GM21367 (cell line): ENCODE measurements around the gene PTH1R.
A peak's percentile ranks its signal among the peaks of the same experiment; 100 is the strongest.

Experiments
- ATAC-seq: cut with Tn5 transposase; IDR thresholded peaks from one replicate; pipeline ENCODE4 v1.9.1; 2021; ENCODE audit not compliant: unreplicated experiment

PTH1R gene

GRCh38 chr3:46877406-46878125, at the start of gene PTH1R:
PTH1R (plus strand) TSS chr3:46877721; CDS start chr3:46883560, 5,839 bp downstream.
- no peak for ATAC-seq

- ATAC-seq, result no peak
Measured at GRCh38 chr3:46829699-46830208, 47.8 kb upstream of the PTH1R start.

GRCh38 chr3:46830801-46831200, 46.7 kb upstream of the PTH1R start:
- no peak for ATAC-seq

- ATAC-seq, result no peak
Measured at GRCh38 chr3:46831316-46831715, 46.2 kb upstream of the PTH1R start.

GRCh38 chr3:46831841-46832240, 45.7 kb upstream of the PTH1R start:
- ATAC-seq, result no peak

- no peak for ATAC-seq
Measured at GRCh38 chr3:46833346-46834300, 43.9 kb upstream of the PTH1R start.

- no peak for ATAC-seq
Measured at GRCh38 chr3:46835054-46835453, 42.5 kb upstream of the PTH1R start.

- no peak for ATAC-seq
Measured at GRCh38 chr3:46835491-46835890, 42.0 kb upstream of the PTH1R start.

- ATAC-seq, result no peak
Measured at GRCh38 chr3:46838301-46838700, 39.2 kb upstream of the PTH1R start.

- no peak for ATAC-seq
Measured at GRCh38 chr3:46840491-46840890, 37.0 kb upstream of the PTH1R start.

- ATAC-seq, result no peak
Measured at GRCh38 chr3:46843508-46843907, 34.0 kb upstream of the PTH1R start.

- ATAC-seq, result no peak
Measured at GRCh38 chr3:46844397-46844796, 33.1 kb upstream of the PTH1R start.

GRCh38 chr3:46844881-46845312, 32.6 kb upstream of the PTH1R start:
- no peak for ATAC-seq

- ATAC-seq, result peak; percentile 39
Measured at GRCh38 chr3:46845397-46845859, 32.1 kb upstream of the PTH1R start.

GRCh38 chr3:46845860-46846623, 31.5 kb upstream of the PTH1R start:
- ATAC-seq, result peak; percentile 51

GRCh38 chr3:46846624-46847542, 30.6 kb upstream of the PTH1R start:
- ATAC-seq, result no peak

- ATAC-seq, result no peak
Measured at GRCh38 chr3:46847744-46848143, 29.8 kb upstream of the PTH1R start.

- no peak for ATAC-seq
Measured at GRCh38 chr3:46848271-46849044, 29.1 kb upstream of the PTH1R start.

GRCh38 chr3:46849045-46849631, 28.4 kb upstream of the PTH1R start:
- ATAC-seq, result no peak
